Brain microvascular endothelial cell (primary cell): Measurements from ENCODE around the gene DGKB.

Experiments
- DNase-seq: peaks from one replicate; pipeline ENCODE4 v3.0.0-alpha.2; 2020
- H3K27ac ChIP-seq: fragments of 250-450 bp; sonication (Bioruptor Pico); 2 replicates; pipeline ENCODE4 v1.5.1; 2020; ENCODE audit warnings: mild to moderate bottlenecking, moderate library complexity
- H3K27me3 ChIP-seq: fragments of 250-450 bp; sonication (Bioruptor Pico); replicated peaks from 2 replicates; pipeline ENCODE4 v1.5.1; 2020; ENCODE audit warnings: mild to moderate bottlenecking
- H3K36me3 ChIP-seq: fragments of 250-450 bp; sonication (Bioruptor Pico); replicated peaks from 2 replicates; pipeline ENCODE4 v1.5.1; 2020; ENCODE audit warnings: mild to moderate bottlenecking
- H3K4me3 ChIP-seq: 2 replicates; pipeline ENCODE4 v1.5.1; 2011; ENCODE audit warnings: low read depth, mild to moderate bottlenecking, control low read depth, low read length, moderate library complexity
- in situ Hi-C: cut with HindIII; loops from 2 replicates; pipeline ENCODE4 v1.10.0; 2017; ENCODE audit warnings: low sequenced_read_pairs, low pct_ligation_motif_present
- TF ChIP-seq, protein P1 (sequence below): IDR thresholded peaks from 2 replicates; pipeline ENCODE4 v1.5.1; 2011; ENCODE audit warnings: low read depth, mild to moderate bottlenecking, moderate library complexity, low read length, control low read depth, inconsistent platforms; ENCODE audit errors: missing control alignments

DGKB gene

GRCh38 chr7:14682910-14683465 is 219.6 kb downstream of the DGKB start:
- H3K36me3 ChIP-seq, result no peaks in the 10 kb centered on the region

GRCh38 chr7:14676896-14677295 is 225.7 kb downstream of the DGKB start:
- TF ChIP-seq, protein P1, sequence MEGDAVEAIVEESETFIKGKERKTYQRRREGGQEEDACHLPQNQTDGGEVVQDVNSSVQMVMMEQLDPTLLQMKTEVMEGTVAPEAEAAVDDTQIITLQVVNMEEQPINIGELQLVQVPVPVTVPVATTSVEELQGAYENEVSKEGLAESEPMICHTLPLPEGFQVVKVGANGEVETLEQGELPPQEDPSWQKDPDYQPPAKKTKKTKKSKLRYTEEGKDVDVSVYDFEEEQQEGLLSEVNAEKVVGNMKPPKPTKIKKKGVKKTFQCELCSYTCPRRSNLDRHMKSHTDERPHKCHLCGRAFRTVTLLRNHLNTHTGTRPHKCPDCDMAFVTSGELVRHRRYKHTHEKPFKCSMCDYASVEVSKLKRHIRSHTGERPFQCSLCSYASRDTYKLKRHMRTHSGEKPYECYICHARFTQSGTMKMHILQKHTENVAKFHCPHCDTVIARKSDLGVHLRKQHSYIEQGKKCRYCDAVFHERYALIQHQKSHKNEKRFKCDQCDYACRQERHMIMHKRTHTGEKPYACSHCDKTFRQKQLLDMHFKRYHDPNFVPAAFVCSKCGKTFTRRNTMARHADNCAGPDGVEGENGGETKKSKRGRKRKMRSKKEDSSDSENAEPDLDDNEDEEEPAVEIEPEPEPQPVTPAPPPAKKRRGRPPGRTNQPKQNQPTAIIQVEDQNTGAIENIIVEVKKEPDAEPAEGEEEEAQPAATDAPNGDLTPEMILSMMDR, result no peak
- Histone ChIP-seq H3K27ac (no peak overlapping the region), H3K4me3 (no peak overlapping the region), H3K36me3 (no peaks in the 10 kb centered on the region), H3K27me3 (no peaks in the 10 kb centered on the region)
- in situ Hi-C loops, result no loop called here
- DNase-seq, result no peak

More at GRCh38 chr7:14682910-14683465, 219.6 kb downstream of the DGKB start:
- no peak overlapping the region for H3K4me3 ChIP-seq
- in situ Hi-C loops, result no loop called here
- no peaks in the 10 kb centered on the region for H3K27me3 ChIP-seq
- no peak overlapping the region for H3K27ac ChIP-seq
- TF ChIP-seq, protein P1, result no peak
- no peak for DNase-seq

DNA sequence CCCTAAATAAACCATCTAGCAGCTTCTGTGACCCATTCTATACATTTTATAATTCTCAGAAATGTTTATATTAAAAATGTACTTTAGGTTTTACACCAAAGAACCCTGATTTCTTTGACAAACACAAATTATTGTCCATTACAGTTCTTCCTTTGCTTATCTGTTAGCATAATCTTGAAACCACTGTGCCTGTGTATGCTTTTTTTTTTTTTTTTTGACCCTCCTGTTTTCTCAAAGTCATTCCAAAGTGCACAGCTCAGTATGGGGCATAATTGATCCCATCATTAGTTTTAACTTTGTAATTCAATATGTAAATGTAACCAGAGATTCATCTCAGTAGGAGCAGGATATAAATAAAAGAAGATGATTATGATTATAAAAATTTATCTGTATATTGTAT is 229.3 kb downstream of the DGKB start:
- H3K4me3 ChIP-seq, result no peak overlapping the region
- TF ChIP-seq, protein P1, result no peak
- no peak for DNase-seq
- H3K27ac ChIP-seq, result no peak overlapping the region
- H3K27me3 ChIP-seq, result no peaks in the 10 kb centered on the region
- no peaks in the 10 kb centered on the region for H3K36me3 ChIP-seq
- in situ Hi-C loops, result no loop called here

GRCh38 chr7:14666913-14667312 is 235.6 kb downstream of the DGKB start:
- no peaks in the 10 kb centered on the region for H3K27me3 ChIP-seq

DNA sequence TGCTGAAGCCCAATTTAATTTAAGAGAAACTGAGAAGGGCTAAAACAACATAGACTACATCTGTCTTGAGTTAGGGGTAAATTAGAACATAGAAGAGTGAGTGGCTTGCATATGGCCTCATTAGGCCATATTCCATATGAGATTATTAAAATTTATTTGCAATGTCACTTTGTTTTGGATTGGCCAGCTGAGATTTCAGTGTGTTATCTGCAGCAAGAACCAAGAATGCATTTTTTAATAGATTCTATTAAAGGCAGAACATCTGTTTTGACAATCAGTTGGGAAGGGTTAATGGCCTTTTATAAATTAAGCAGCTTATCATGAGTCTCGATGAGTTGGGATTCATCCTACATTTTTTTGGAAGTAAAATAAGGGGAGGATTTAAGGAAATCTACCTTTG is 236.2 kb downstream of the DGKB start:
- no peaks in the 10 kb centered on the region for H3K27me3 ChIP-seq
- DNase-seq, result no peak
- TF ChIP-seq, protein P1, result no peak
- no peaks in the 10 kb centered on the region for H3K36me3 ChIP-seq
- H3K27ac ChIP-seq, result no peak overlapping the region
- in situ Hi-C loops, result no loop called here
- no peak overlapping the region for H3K4me3 ChIP-seq

More at GRCh38 chr7:14666913-14667312, 235.6 kb downstream of the DGKB start:
- TF ChIP-seq, protein P1, result no peak
- in situ Hi-C loops, result no loop called here
- Histone ChIP-seq H3K27ac (no peak overlapping the region), H3K4me3 (no peak overlapping the region), H3K36me3 (no peaks in the 10 kb centered on the region)
- no peak for DNase-seq

DNA sequence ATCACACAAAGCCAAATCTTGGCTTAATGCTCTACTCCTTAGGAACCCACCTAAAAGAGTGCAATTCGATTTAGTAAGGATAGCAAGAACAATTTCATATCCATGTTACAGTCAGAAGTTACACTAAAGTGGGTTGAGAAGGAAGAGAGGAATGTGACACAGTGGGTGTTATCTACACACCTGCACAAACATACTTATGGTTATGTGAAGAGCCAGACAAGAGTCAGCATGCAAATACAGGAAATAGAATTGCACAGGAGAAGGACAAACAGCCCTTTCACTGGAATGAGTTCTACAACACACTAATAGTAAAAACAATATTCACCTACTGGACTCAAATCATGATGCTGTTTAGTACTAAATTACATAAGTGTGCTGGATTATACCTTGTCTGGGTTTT is 262.8 kb downstream of the DGKB start:
- Histone ChIP-seq H3K27me3 (no peaks in the 10 kb centered on the region), H3K4me3 (no peak overlapping the region), H3K36me3 (no peaks in the 10 kb centered on the region), H3K27ac (no peak overlapping the region)
- no peak for DNase-seq
- in situ Hi-C loops, result no loop called here
- TF ChIP-seq, protein P1, result no peak
